H9 (cell line): ENCODE data around the gene SLC19A1. TPM values are rescaled to one million over a fixed set of nuclear protein-coding genes. Genes with fewer than 3 reads are reported as not detected.

ENCODE experiments used
- DNase-seq: peaks from one replicate; pipeline ENCODE4 v3.0.0-alpha.2; 2017
- H2AFZ ChIP-seq: one replicate; pipeline ENCODE4 v1.6.1; 2013; ENCODE audit warnings: mild to moderate bottlenecking, low read length, control low read depth, moderate library complexity
- H2AK5ac ChIP-seq: 2 replicates; pipeline ENCODE4 v1.6.1; 2013; ENCODE audit warnings: low read length, control low read depth, mixed read lengths; ENCODE audit not compliant: insufficient read length
- H2BK120ac ChIP-seq: one replicate; pipeline ENCODE4 v1.6.1; 2013; ENCODE audit warnings: low read depth, mild to moderate bottlenecking, low read length, control low read depth, inconsistent platforms; ENCODE audit not compliant: poor library complexity, severe bottlenecking
- H2BK12ac ChIP-seq: 2 replicates; pipeline ENCODE4 v1.6.1; 2013; ENCODE audit warnings: low read length, control low read depth, mixed read lengths, low read depth; ENCODE audit not compliant: insufficient read length
- H2BK15ac ChIP-seq: 2 replicates; pipeline ENCODE4 v1.6.1; 2013; ENCODE audit warnings: low read depth, low read length, control low read depth
- H2BK20ac ChIP-seq: one replicate; pipeline ENCODE4 v1.6.1; 2013; ENCODE audit warnings: low read depth, mild to moderate bottlenecking, low read length, control low read depth, inconsistent platforms; ENCODE audit not compliant: poor library complexity, severe bottlenecking
- H2BK5ac ChIP-seq: 2 replicates; pipeline ENCODE4 v1.6.1; 2013; ENCODE audit warnings: low read length, control low read depth, mixed read lengths; ENCODE audit not compliant: insufficient read length
- H3K14ac ChIP-seq: 2 replicates; pipeline ENCODE4 v1.6.1; 2013; ENCODE audit warnings: low read length, control low read depth; ENCODE audit not compliant: insufficient read depth
- H3K18ac ChIP-seq: 2 replicates; pipeline ENCODE4 v1.6.1; 2013; ENCODE audit warnings: low read depth, mild to moderate bottlenecking, mixed read lengths, low read length, control low read depth; ENCODE audit not compliant: insufficient read length
- H3K23ac ChIP-seq: 2 replicates; pipeline ENCODE4 v1.6.1; 2013; ENCODE audit warnings: low read length, control low read depth, mixed read lengths, low read depth; ENCODE audit not compliant: insufficient read length
- H3K23me2 ChIP-seq: 2 replicates; pipeline ENCODE4 v1.6.1; 2013; ENCODE audit warnings: low read depth, mild to moderate bottlenecking, mixed read lengths, low read length, control low read depth; ENCODE audit not compliant: insufficient read length, poor library complexity, severe bottlenecking
- H3K27ac ChIP-seq: 2 replicates; pipeline ENCODE4 v1.5.1; 2013; ENCODE audit warnings: low read length, control low read depth, mixed read lengths, low read depth; ENCODE audit not compliant: insufficient read length
- H3K27me3 ChIP-seq: 2 replicates; pipeline ENCODE4 v1.6.1; 2013; ENCODE audit warnings: low read length, control low read depth, inconsistent platforms; ENCODE audit not compliant: insufficient read depth
- H3K4ac ChIP-seq: 2 replicates; pipeline ENCODE4 v1.6.1; 2013; ENCODE audit warnings: low read depth, mild to moderate bottlenecking, control low read depth, inconsistent platforms, low read length, moderate library complexity
- H3K4me1 ChIP-seq: 2 replicates; pipeline ENCODE4 v1.6.1; 2013; ENCODE audit warnings: low read length, control low read depth, inconsistent platforms; ENCODE audit not compliant: insufficient read depth
- H3K4me2 ChIP-seq: 2 replicates; pipeline ENCODE4 v1.6.1; 2013; ENCODE audit warnings: low read length, control low read depth, mixed read lengths; ENCODE audit not compliant: insufficient read length, insufficient read depth
- H3K56ac ChIP-seq: 2 replicates; pipeline ENCODE4 v1.6.1; 2013; ENCODE audit warnings: low read depth, mild to moderate bottlenecking, mixed read lengths, low read length, control low read depth; ENCODE audit not compliant: insufficient read length
- H3K79me1 ChIP-seq: 2 replicates; pipeline ENCODE4 v1.6.1; 2013; ENCODE audit warnings: low read depth, mild to moderate bottlenecking, moderate library complexity, low read length, control low read depth, inconsistent platforms; ENCODE audit not compliant: insufficient read depth, poor library complexity, severe bottlenecking
- H3K79me2 ChIP-seq: 2 replicates; pipeline ENCODE4 v1.6.1; 2013; ENCODE audit warnings: low read length, control low read depth, inconsistent platforms; ENCODE audit not compliant: insufficient read depth
- H3K9ac ChIP-seq: 2 replicates; pipeline ENCODE4 v1.6.1; 2013; ENCODE audit warnings: low read length, control low read depth, mixed read lengths; ENCODE audit not compliant: insufficient read length; ENCODE audit errors: extremely low read depth
- H3K9me3 ChIP-seq: one replicate; pipeline ENCODE4 v1.6.1; 2013; ENCODE audit warnings: low read depth, low read length, inconsistent platforms; ENCODE audit not compliant: control insufficient read depth
- H3T11ph ChIP-seq: one replicate; pipeline ENCODE4 v1.6.1; 2013; ENCODE audit warnings: mild to moderate bottlenecking, low read length, control low read depth, inconsistent platforms
- H4K20me1 ChIP-seq: one replicate; pipeline ENCODE4 v1.6.1; 2013; ENCODE audit not compliant: control insufficient read depth, insufficient read length, insufficient read depth
- H4K5ac ChIP-seq: 2 replicates; pipeline ENCODE4 v1.6.1; 2013; ENCODE audit warnings: low read depth, mild to moderate bottlenecking, mixed read lengths, low read length, control low read depth; ENCODE audit not compliant: insufficient read length
- H4K8ac ChIP-seq: replicated peaks from 2 replicates; pipeline ENCODE4 v1.6.1; 2013; ENCODE audit warnings: low read length, control low read depth, mixed read lengths, low read depth; ENCODE audit not compliant: insufficient read length
- H4K91ac ChIP-seq: 2 replicates; pipeline ENCODE4 v1.6.1; 2013; ENCODE audit warnings: low read depth, mild to moderate bottlenecking, moderate library complexity, mixed read lengths, low read length, control low read depth; ENCODE audit not compliant: insufficient read length
- H3K27ac Mint-ChIP-seq, 3 experiments: 2 replicates in 2 of 3; 3 replicates in 1 of 3; pipeline ENCODE4 v1.8.0; 2020 to 2021; ENCODE audit warnings: mixed read lengths in 3 of 3, mild to moderate bottlenecking in 1 of 3, moderate library complexity in 1 of 3
- H3K27me3 Mint-ChIP-seq: 2 replicates; pipeline ENCODE4 v1.8.0; 2021; ENCODE audit warnings: low read depth, mild to moderate bottlenecking, moderate library complexity, mixed read lengths
- H3K36me3 Mint-ChIP-seq, 3 experiments: 2 replicates in 2 of 3; 3 replicates in 1 of 3; pipeline ENCODE4 v1.8.0; 2020 to 2021; ENCODE audit warnings: low read depth in 3 of 3, mixed read lengths in 3 of 3; ENCODE audit not compliant: insufficient read depth in 1 of 3
- H3K4me1 Mint-ChIP-seq, 2 experiments: 2 replicates each; pipeline ENCODE4 v1.8.0; 2020; ENCODE audit warnings: mixed read lengths in 2 of 2
- H3K4me3 Mint-ChIP-seq, 2 experiments: 2 replicates in 1 of 2; 3 replicates in 1 of 2; pipeline ENCODE4 v1.8.0; 2020 to 2021; ENCODE audit warnings: mild to moderate bottlenecking in 2 of 2, mixed read lengths in 2 of 2, moderate library complexity in 1 of 2
- H3K9me3 Mint-ChIP-seq, 2 experiments: 2 replicates in 1 of 2; 3 replicates in 1 of 2; pipeline ENCODE4 v1.8.0; 2020; ENCODE audit warnings: mild to moderate bottlenecking in 2 of 2, mixed read lengths in 2 of 2, moderate library complexity in 1 of 2
- CTCF ChIP-seq: fragments of 200-600 bp; sonication (generic); conservative IDR thresholded peaks from 3 replicates; pipeline ENCODE4 v1.8.0; 2021; ENCODE audit warnings: antibody characterized with exemption, mild to moderate bottlenecking
- WGBS: extraction: QIAGEN DNeasy Blood & Tissue Kit; methylation state at CpG from one replicate; pipeline ENCODE4 v1.1.7; 2013; ENCODE audit warnings: missing lambda C conversion rate, low lambda C conversion rate, mixed read lengths; ENCODE audit not compliant: insufficient read length; ENCODE audit errors: extremely low coverage; 5-methylcytosine and 5-hydroxymethylcytosine counted together
- total RNA-seq: library from RNA; stranded (reverse); gene quantifications from 2 replicates; pipeline ENCODE4 v1.2.1, GENCODE V29; 2021

The SLC19A1 gene
- total RNA-seq, 1 experiment from 2014 or later: 32.4 TPM

DNA sequence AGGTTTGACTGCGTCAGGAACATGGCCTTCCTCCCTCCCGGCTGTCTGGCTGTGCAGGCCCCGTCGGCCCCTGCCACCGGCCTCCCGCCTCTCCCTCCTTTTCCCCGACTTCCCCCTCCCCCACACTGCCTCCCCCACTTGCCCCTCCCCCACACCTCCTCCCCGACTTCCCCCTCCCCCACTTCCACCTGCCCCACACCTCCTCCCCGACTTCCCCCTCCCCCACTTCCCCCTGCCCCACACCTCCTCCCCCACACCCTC is 52.6 kb downstream of the SLC19A1 start:
- H2BK15ac ChIP-seq: no peak overlapping the region
- no peak overlapping the region for H4K5ac ChIP-seq
- no peak overlapping the region for H3K27ac Mint-ChIP-seq
- no peak overlapping the region for H3T11ph ChIP-seq
- no peaks in the 10 kb centered on the region for H3K27me3 ChIP-seq
- no peaks in the 10 kb centered on the region for H3K4me1 ChIP-seq
- no peaks in the 10 kb centered on the region for H3K27me3 Mint-ChIP-seq
- H2BK20ac ChIP-seq: no peak overlapping the region
- no peak overlapping the region for H3K23ac ChIP-seq
- H3K4me2 ChIP-seq: no peak overlapping the region
- no peaks in the 10 kb centered on the region for H3K23me2 ChIP-seq
- H4K91ac ChIP-seq: no peak overlapping the region
- no peak overlapping the region for H3K27ac ChIP-seq
- no peak overlapping the region for H3K9ac ChIP-seq
- TF ChIP-seq CTCF: no peak
- peaks cover 14 to 18% of the 10 kb centered on the region in 2 experiments for H3K4me1 Mint-ChIP-seq
- no peaks in the 10 kb centered on the region for H3K79me2 ChIP-seq
- H2BK120ac ChIP-seq: no peak overlapping the region
- no peak overlapping the region for H3K56ac ChIP-seq
- H3K36me3 Mint-ChIP-seq: peaks cover 9 to 41% (median 25%) of the 10 kb centered on the region in 3 experiments; a peak in 6 of 7 replicates
- no peaks in the 10 kb centered on the region for H3K79me1 ChIP-seq
- H3K9me3 Mint-ChIP-seq: no peaks in the 10 kb centered on the region
- H3K4me3 Mint-ChIP-seq: no peak overlapping the region
- no peak overlapping the region for H3K14ac ChIP-seq
- no peaks in the 10 kb centered on the region for H3K9me3 ChIP-seq
- no peak for DNase-seq
- H4K8ac ChIP-seq: no peak overlapping the region
- no peak overlapping the region for H2BK12ac ChIP-seq
- no peak overlapping the region for H3K4ac ChIP-seq
- no peak overlapping the region for H2BK5ac ChIP-seq
- whole genome bisulfite sequencing: no CpG with 5 or more reads among the region's 9 CpGs
- no peak overlapping the region for H2AK5ac ChIP-seq
- no peak overlapping the region for H3K18ac ChIP-seq
- no peaks in the 10 kb centered on the region for H4K20me1 ChIP-seq
- H2AFZ ChIP-seq: no peak overlapping the region
